ES-I3 (cell line): Measurements from ENCODE around the gene LIN28B.
"Not testable (repeated sequence)": the region's sequence is repeated elsewhere in the genome, so short reads cannot be mapped to it uniquely, and the experiment has no call there.

Experiments used
- H3K36me3 ChIP-seq: 2 replicates; pipeline ENCODE4 v1.6.1; 2013; ENCODE audit warnings: mild to moderate bottlenecking, low read length, control low read depth, moderate library complexity; ENCODE audit not compliant: insufficient read depth
- H3K4me1 ChIP-seq: 2 replicates; pipeline ENCODE4 v1.6.1; 2013; ENCODE audit warnings: mild to moderate bottlenecking, control low read depth, low read length; ENCODE audit not compliant: insufficient read depth
- H3K9ac ChIP-seq: 2 replicates; pipeline ENCODE4 v1.6.1; 2013; ENCODE audit warnings: low read depth, mild to moderate bottlenecking, low read length, moderate library complexity
- H3K9me3 ChIP-seq: 2 replicates; pipeline ENCODE4 v1.6.1; 2013; ENCODE audit warnings: mild to moderate bottlenecking, low read length, moderate library complexity; ENCODE audit not compliant: control insufficient read depth, insufficient read depth

LIN28B gene

DNA sequence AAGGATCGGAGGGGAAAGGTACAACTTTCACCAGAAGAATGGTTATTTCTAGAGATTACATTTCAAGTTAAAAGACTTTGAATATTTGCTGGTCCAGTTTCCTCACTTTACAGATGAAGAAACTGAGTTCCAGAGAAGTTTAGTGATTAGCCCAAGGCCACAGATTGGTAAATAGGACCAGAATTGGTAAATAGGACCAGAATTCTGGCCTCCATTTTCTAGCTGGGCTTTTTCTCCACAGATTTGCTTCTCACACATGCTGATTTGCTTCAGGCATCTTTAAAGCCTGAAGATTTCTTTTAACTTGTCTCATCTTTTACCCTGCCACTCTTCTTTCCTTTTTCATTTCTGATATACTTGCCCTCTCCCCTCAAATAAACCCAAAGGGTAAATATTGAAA, 5.2 kb upstream of the LIN28B start:
- H3K4me1 ChIP-seq, result peaks cover 8% of the 10 kb centered on the region; the same call in 1 of the 2 replicates
- no peaks in the 10 kb centered on the region for H3K9me3 ChIP-seq
- H3K9ac ChIP-seq, result no peak overlapping the region
- H3K36me3 ChIP-seq, result no peaks in the 10 kb centered on the region

DNA sequence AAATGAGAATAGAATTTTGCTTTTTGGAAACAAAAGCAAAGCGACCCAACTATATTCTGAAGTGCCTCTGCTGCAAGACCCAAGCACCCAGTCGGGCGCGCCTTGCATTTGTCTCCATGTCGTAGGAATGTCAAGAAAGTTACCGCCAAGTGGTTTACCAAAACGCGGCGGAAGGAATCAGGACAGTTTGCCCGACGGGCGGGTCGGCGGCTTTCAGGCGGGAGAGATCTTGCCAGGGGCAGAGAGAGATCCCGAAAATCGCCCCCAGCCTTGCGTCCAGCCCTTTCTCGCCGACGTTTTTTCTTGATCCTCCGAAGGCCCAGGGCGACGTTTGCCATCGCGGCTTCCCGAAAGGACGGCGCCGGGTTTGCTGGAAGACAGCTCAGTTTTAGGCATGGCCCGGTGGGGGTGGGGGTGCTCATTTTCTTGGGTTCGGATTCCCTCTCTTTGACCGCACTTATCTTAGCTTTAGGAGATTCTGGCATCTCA, 4.0 kb upstream of the LIN28B start:
- H3K4me1 ChIP-seq, result peaks cover 8% of the 10 kb centered on the region; the same call in 1 of the 2 replicates
- no peaks in the 10 kb centered on the region for H3K9me3 ChIP-seq
- peak overlapping the region; percentile 77 for H3K9ac ChIP-seq
- no peaks in the 10 kb centered on the region for H3K36me3 ChIP-seq

DNA sequence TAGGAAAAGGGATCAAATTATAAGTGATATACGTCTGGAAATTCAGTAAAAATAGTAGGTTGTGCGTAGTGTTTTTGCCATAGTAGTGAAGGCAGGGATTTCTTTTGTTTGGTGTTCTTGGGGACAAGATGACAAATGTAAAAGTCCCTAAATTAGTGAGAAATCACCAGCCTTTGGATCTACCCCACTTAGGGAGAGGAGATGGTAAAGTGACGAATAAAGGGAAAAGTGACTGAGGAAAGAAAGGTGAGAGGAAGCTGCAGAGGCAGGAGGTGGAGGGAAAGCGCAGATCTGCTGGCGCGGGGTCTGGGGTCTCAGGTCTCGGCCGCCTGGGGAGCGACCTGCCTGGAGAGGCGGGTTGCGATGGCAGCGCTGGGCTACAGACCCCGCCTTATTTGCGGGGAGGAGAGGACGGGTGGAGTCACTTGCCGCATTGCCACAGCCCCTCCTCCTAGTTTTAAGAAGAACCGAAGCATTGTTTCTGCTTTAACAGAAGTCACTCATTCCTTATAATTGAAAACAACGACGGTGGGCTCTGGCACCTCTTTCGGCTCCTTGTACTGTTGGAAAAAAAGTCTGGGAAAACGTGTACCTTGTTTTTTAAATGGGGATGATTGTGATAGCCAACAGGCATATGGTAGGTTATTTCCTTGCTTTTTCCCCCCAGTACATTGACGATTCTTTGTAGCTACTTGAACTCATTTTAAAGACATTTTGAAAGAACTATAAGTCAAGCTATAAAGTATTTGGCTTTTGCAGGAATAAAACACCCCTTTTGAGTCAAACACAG, 3.3 kb upstream of the LIN28B start:
- not testable (repeated sequence) for H3K36me3 ChIP-seq, H3K9me3 ChIP-seq, H3K4me1 ChIP-seq
- H3K9ac ChIP-seq, result peak overlapping the region; percentile 77

DNA sequence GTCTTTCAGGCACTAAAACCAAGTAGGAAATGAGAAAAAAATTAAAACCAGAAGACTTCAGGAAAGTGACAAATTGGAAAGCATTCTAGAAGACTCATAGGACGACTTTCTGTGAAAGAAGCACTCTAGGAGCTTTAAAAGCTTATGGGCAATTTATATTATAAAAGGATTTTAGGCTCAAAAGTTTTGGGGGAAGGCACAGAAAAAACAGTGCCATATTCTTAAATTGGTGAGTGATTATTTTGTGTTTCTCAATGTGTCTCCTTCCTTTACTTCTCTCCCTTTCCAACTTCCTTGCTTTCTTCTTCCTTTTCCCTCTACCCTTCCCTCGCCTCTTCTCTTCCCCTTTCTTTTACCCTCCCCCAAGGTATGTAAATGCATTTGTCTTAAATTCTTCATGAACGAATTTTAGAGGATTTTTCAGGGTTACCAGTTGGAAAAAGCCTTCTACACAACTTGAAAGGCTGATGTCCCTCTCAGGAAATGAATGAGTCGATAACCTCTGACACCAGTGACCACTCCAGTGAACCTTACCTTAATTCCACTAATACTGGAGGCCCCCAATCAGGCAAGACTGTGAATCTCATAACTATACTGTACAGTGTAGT, 2.6 kb upstream of the LIN28B start:
- peaks cover 8% of the 10 kb centered on the region; the same call in 1 of the 2 replicates for H3K4me1 ChIP-seq
- no peaks in the 10 kb centered on the region for H3K9me3 ChIP-seq
- no peaks in the 10 kb centered on the region for H3K36me3 ChIP-seq
- peak overlapping the region; percentile 77 for H3K9ac ChIP-seq

DNA sequence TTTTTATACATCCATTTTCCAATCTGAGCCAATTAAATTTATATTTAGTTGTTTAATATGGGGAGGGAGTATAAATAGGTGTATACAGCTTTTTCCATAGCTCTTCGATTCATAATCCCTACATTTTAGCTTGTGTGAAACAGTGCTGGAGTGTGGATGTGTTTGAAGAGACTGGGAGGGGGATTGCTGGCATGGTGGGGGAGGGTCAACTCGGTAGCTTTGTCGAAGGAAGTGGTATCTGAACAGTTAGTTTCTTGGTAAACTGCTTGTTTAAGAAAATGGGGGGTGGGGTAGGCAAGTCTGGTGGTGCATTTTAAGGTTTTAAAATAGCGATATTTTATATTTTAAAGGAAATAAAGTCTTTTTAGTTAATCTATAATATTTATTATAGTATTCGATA, 1.4 kb upstream of the LIN28B start:
- peaks cover 8% of the 10 kb centered on the region; the same call in 1 of the 2 replicates for H3K4me1 ChIP-seq
- H3K9ac ChIP-seq, result peak overlapping the region; percentile 98
- no peaks in the 10 kb centered on the region for H3K9me3 ChIP-seq

DNA sequence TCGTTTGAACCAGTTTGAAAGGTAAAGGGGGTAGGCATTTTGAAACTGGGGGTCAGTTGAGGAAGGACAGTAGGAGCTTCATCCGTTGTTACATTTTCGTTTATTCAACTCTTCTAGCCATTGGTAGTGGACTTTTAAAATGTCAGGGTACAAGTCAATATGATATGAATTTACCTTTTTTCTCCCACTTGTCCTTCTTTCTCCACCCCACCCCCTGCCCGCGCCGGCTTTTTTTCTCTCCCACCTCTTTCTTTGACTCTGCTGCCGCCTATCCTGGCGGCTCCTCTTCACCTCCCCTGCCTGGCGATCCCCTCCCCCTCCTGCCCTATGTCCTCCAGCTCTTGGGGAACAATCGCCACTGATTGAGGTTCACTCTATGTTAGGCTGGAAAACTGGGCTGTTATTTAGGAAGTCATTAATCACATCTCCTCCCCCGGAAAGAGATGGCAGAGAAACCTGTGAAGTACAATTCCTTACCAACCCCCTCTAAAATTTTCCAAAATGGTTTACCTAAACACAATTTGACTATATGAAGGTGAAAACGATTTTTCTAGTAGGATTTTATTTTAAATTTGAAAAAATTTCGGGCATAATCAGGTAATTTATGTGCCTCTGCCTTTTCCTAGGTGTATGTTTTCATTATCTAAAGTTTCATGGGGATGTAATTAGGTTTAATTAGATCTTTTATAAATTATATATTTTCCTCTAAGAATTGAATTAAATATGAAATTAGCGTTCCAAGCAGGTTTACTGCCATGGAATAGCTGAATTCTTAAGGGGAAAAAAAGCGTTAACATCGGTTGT, 778 bp upstream of the LIN28B start:
- Histone ChIP-seq H3K9me3 (no peaks in the 10 kb centered on the region), H3K9ac (peak overlapping the region; percentile 98), H3K36me3 (no peaks in the 10 kb centered on the region), H3K4me1 (peaks cover 8% of the 10 kb centered on the region; the same call in 1 of the 2 replicates)

More for the DNA sequence above, 1.4 kb upstream of the LIN28B start:
- no peaks in the 10 kb centered on the region for H3K36me3 ChIP-seq

DNA sequence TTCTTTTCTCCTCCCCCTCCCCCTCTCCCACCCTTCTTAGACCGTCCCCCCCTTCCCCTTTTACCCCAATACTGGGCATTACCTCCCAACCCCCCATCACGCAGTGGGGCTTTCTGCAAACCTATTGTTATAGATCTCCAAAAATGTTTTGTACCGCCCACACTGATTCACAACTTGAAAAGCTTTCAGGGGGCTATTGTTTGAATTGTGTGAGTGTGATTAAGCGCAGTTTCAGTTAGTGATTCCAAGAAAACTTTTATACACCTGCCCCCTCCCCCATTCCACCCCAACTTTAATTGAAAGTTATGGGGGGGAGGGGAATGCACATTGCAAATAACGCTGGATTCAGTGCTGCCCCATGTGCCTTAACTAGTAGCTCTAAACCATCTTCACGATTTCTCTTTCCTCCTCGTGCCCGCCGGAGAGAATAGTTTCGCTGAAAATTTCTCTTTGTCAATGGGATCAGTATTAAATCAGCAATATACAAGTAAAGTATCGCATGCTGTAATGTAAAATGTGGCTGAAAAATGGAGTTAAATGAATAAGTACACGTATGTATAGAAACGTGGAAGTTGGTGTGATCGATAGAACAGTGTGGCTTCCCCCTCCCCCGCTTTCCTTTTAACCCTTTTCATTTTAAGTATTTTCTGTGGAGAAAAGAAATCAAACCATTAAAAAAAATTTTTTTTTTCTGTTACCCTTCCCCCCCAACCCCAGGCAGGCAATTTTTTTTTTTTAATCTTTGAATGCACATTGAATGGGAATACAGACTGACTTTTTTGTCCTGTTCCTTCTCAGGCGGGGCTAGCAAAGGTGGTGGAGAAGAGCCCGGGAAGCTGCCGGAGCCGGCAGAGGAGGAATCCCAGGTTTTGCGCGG, 632 bp downstream of the LIN28B start:
- no peaks in the 10 kb centered on the region for H3K36me3 ChIP-seq
- H3K4me1 ChIP-seq, result no peaks in the 10 kb centered on the region
- no peaks in the 10 kb centered on the region for H3K9me3 ChIP-seq
- H3K9ac ChIP-seq, result peak overlapping the region; percentile 98

DNA sequence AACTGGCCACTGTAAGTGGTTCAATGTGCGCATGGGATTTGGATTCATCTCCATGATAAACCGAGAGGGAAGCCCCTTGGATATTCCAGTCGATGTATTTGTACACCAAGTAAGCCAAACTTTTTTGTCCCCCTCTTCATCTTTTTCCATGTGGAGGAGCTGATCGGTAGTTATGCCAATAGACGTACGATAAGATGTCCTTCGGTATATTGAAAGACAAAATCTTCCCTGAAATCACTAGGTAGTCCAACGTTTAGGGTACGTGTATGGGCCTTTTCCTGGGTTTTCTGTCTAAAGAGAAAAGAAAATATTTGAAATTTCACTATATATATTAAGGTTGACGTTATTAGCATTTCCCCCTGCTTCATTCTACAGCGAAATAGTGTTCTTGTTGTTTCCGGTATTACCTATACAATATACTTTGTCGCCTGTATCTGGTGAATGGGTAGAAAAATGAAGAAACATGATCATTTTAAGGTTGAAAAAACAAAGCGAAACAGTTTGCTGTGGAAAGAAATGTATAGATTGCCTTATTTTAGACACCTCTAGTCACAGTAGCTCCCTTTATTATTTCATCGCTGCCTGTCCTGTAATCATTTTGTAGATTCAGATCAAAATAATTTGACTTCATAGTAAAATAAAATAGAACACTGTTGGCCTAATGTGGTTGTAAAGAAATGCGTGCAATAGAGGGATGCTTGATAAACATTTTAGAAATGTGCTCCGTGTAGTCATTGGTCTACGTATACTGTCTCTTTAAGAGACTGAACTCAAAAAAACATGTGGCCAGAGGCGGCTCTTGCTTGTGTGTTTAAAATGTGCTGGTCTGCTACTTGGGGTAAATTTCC, 1.5 kb downstream of the LIN28B start:
- Histone ChIP-seq H3K9me3 (no peaks in the 10 kb centered on the region), H3K36me3 (no peaks in the 10 kb centered on the region), H3K4me1 (no peaks in the 10 kb centered on the region), H3K9ac (peak overlapping the region; percentile 98)

DNA sequence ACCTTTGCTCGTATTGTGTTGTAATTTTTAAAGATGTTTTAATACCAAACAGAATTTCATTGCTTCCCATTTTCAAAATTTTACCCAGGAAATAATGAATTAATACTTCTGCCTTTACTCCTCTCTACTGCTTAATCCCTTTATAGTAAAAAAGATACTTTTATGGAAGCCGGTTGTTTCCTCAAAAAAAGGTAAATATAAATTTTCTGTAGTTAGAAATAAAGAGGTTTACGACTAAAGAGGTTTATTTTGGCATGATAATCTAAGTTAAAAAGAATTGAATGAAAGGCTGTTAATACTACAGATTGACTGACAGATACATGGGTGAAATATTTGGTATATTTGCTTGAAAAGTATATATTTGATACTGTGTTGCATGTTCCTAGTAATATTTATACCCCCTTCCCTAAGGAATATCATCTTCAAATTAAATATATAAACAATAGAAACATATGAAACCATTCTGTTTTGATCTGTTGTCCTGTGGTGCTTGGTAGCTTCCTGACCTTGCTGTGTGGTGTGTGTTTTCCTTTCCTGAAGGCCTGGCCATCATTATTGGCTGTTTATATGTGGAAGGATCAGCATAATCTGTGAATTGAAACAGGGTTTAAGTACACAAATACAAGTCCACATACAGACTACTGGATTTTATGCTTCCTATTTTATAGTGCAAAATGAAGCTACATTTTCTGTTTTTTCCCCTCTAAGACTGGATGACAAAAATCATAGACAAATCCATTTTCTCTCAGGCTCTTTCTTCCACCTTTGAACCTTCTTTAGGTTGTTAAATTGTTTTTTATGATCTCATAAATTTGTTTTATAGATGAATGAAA, 2.3 kb downstream of the LIN28B start:
- no peaks in the 10 kb centered on the region for H3K9me3 ChIP-seq
- peak overlapping the region; percentile 98 for H3K9ac ChIP-seq
- no peaks in the 10 kb centered on the region for H3K36me3 ChIP-seq
- no peaks in the 10 kb centered on the region for H3K4me1 ChIP-seq

DNA sequence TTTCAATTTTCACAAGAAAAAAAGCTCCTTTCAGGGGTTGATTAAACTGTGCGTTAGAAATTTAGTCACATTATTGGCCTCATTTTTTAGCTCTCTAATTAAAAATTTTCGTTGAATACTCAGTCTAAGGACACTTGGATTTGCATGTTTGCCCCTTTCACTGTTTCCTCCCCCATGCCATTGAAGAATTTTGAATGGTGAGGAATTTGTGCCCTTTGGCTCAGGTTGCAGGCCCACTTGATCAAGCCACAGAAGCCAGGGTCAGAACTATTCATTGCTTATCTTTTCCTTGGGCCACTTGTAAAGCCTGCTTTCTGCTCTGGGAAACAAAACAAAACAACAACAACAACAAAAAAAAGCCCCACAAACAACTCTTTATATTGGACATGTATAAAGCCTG, 12.2 kb downstream of the LIN28B start:
- no peaks in the 10 kb centered on the region for H3K36me3 ChIP-seq
- no peak overlapping the region; the same call in 1 of the 2 replicates for H3K9ac ChIP-seq
- H3K4me1 ChIP-seq, result peaks cover 31% of the 10 kb centered on the region
- H3K9me3 ChIP-seq, result no peaks in the 10 kb centered on the region

DNA sequence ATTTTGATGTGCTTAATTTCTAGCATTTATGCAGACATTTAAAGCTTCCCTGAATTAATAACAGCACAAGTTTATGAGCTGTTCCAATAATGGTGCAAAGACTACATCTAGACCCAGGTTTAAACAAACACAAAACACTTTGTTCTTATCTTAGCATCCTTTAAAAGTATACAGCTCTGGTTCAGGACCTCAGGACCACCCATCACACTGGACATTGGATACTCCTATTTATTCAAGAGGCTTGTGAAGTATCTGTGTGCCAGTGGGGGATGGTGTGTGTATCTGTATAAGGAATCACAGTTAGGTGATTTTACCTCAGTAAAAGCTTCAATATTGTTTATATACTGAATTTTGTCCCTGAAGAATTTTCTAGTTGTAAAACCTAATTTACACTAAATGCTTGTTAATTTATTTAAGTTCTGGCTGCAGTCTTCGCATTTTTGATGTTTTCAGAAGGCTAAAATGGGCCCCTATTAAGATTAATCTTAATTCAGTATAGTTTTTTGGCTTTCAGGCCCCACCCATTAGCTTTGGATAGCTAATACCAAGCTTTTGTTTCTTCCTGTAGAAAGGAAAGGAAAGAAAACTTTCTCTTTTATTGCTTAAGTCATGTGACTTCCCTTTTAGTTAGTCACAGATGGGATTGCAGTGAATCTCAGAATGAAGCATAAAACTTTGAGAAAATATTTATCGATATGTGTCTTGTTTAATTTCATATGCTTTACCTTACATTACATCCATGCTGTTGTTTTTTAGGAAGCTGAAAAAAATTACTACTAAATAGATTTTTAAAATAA, 13.1 kb downstream of the LIN28B start:
- Histone ChIP-seq H3K36me3 (no peaks in the 10 kb centered on the region), H3K9ac (no peak overlapping the region; the same call in 1 of the 2 replicates), H3K9me3 (no peaks in the 10 kb centered on the region), H3K4me1 (peaks cover 31% of the 10 kb centered on the region)

DNA sequence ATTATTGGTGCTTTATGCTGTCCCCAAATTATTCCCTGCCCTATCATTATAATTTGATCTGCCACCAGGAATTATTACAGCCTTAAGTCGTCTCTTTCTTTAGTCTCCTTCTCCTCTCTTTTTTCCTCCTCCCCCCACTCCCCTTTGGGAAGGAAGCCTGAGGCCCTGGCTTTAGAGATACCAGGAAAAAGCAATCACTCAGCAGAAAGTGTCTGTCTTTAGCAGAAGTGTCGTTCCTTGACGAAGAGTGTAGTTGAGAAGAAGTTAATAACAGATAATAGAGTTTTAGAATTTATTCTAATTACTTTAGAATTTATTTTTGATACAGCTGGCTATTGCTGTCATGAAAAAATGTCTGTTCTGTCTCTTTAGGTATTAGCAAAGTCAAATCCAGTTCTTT, 16.5 kb downstream of the LIN28B start:
- Histone ChIP-seq H3K4me1 (peaks cover 25% of the 10 kb centered on the region), H3K9ac (no peak overlapping the region), H3K36me3 (no peaks in the 10 kb centered on the region), H3K9me3 (no peaks in the 10 kb centered on the region)
